Mesenchymal stem cell (in vitro differentiated cells and primary cell): ENCODE data around the gene LIAS.
A peak's percentile ranks its signal among the peaks of the same experiment; 100 is the strongest.

ENCODE experiments used
- DNase-seq: peaks from one replicate; pipeline ENCODE4 v3.0.0-alpha.2; 2013
- H2AFZ ChIP-seq: one replicate; pipeline ENCODE4 v1.6.1; 2013; ENCODE audit warnings: low read depth, mild to moderate bottlenecking, control low read depth, inconsistent platforms, low read length, moderate library complexity
- H2AK5ac ChIP-seq: 2 replicates; pipeline ENCODE4 v1.6.1; 2013; ENCODE audit warnings: low read length, moderate library complexity, mild to moderate bottlenecking, inconsistent platforms; ENCODE audit not compliant: severe bottlenecking
- H2BK120ac ChIP-seq: one replicate; pipeline ENCODE4 v1.6.1; 2013; ENCODE audit warnings: low read depth, mild to moderate bottlenecking, inconsistent platforms, low read length, moderate library complexity
- H2BK12ac ChIP-seq, 2 experiments: one replicate each; pipeline ENCODE4 v1.6.1; 2013; ENCODE audit warnings: inconsistent platforms in 2 of 2, low read length in 2 of 2, mild to moderate bottlenecking in 2 of 2, moderate library complexity in 2 of 2, control low read depth in 1 of 2
- H2BK15ac ChIP-seq: one replicate; pipeline ENCODE4 v1.6.1; 2013; ENCODE audit warnings: mild to moderate bottlenecking, low read depth, inconsistent platforms; ENCODE audit not compliant: poor library complexity, severe bottlenecking
- H2BK5ac ChIP-seq: 2 replicates; pipeline ENCODE4 v1.6.1; 2013; ENCODE audit warnings: low read depth, mild to moderate bottlenecking, low read length, control low read depth, inconsistent platforms; ENCODE audit not compliant: poor library complexity, severe bottlenecking
- H3K14ac ChIP-seq, 2 experiments: one replicate each; pipeline ENCODE4 v1.6.1; 2013; ENCODE audit warnings: inconsistent platforms in 2 of 2, low read length in 2 of 2, control low read depth in 1 of 2, mild to moderate bottlenecking in 1 of 2, moderate library complexity in 1 of 2
- H3K18ac ChIP-seq, 2 experiments: one replicate each; pipeline ENCODE4 v1.6.1; 2013; ENCODE audit warnings: inconsistent platforms in 2 of 2, low read length in 2 of 2, control low read depth in 1 of 2, low read depth in 1 of 2, mild to moderate bottlenecking in 1 of 2
- H3K23ac ChIP-seq, 2 experiments: one replicate each; pipeline ENCODE4 v1.6.1; 2013; ENCODE audit warnings: inconsistent platforms in 2 of 2, low read length in 2 of 2, mild to moderate bottlenecking in 2 of 2, moderate library complexity in 2 of 2, control low read depth in 1 of 2
- H3K27ac ChIP-seq: 2 replicates; pipeline ENCODE4 v1.5.1; 2013; ENCODE audit warnings: mild to moderate bottlenecking, moderate library complexity, low read length, control low read depth, inconsistent platforms; ENCODE audit not compliant: poor library complexity, severe bottlenecking
- H3K27me3 ChIP-seq, 2 experiments: 2 replicates each; pipeline versions ENCODE4 v1.6.1 to v1.7.0; 2013; ENCODE audit warnings: low read length in 2 of 2, mild to moderate bottlenecking in 2 of 2, moderate library complexity in 2 of 2, control low read depth in 1 of 2, inconsistent platforms in 1 of 2; ENCODE audit not compliant: control insufficient read depth in 1 of 2, insufficient read depth in 1 of 2
- H3K36me3 ChIP-seq, 2 experiments: 2 replicates each; pipeline versions ENCODE4 v1.6.1 to v1.7.0; 2013; ENCODE audit warnings: low read length in 2 of 2, control low read depth in 1 of 2, inconsistent platforms in 1 of 2, low read depth in 1 of 2, mild to moderate bottlenecking in 1 of 2; ENCODE audit not compliant: insufficient read depth in 2 of 2, control insufficient read depth in 1 of 2
- H3K4ac ChIP-seq, 2 experiments: one replicate each; pipeline ENCODE4 v1.6.1; 2013; ENCODE audit warnings: inconsistent platforms in 2 of 2, low read length in 2 of 2, mild to moderate bottlenecking in 2 of 2, moderate library complexity in 2 of 2, control low read depth in 1 of 2, low read depth in 1 of 2
- H3K4me1 ChIP-seq: 2 replicates; pipeline ENCODE4 v1.6.1; 2013; ENCODE audit warnings: low read depth, low read length, control low read depth; ENCODE audit not compliant: control insufficient read depth, insufficient read depth
- H3K4me2 ChIP-seq: 2 replicates; pipeline ENCODE4 v1.6.1; 2013; ENCODE audit warnings: low read length, mild to moderate bottlenecking, inconsistent platforms; ENCODE audit not compliant: poor library complexity, severe bottlenecking
- H3K4me3 ChIP-seq, 2 experiments: 2 replicates each; pipeline versions ENCODE4 v1.5.1 to v1.7.0; 2013; ENCODE audit warnings: low read length in 2 of 2, mild to moderate bottlenecking in 2 of 2, control low read depth in 1 of 2, low read depth in 1 of 2; ENCODE audit not compliant: insufficient read depth in 1 of 2
- H3K79me1 ChIP-seq: replicated peaks from 2 replicates; pipeline ENCODE4 v1.6.1; 2013; ENCODE audit warnings: mild to moderate bottlenecking, control low read depth, low read length, inconsistent platforms; ENCODE audit not compliant: poor library complexity, severe bottlenecking
- H3K9ac ChIP-seq: 2 replicates; pipeline ENCODE4 v1.7.0; 2013; ENCODE audit warnings: mild to moderate bottlenecking, low read length, moderate library complexity
- H3K9me3 ChIP-seq: 2 replicates; pipeline ENCODE4 v1.7.0; 2013; ENCODE audit warnings: mild to moderate bottlenecking, low read length; ENCODE audit not compliant: control insufficient read depth
- H4K8ac ChIP-seq: one replicate; pipeline ENCODE4 v1.6.1; 2013; ENCODE audit warnings: inconsistent platforms, mild to moderate bottlenecking, low read length, moderate library complexity
- H4K91ac ChIP-seq: one replicate; pipeline ENCODE4 v1.6.1; 2013; ENCODE audit warnings: mild to moderate bottlenecking, low read length, inconsistent platforms
- WGBS: methylation state at CpG from one replicate; pipeline ENCODE4 v1.1.7; 2013; ENCODE audit warnings: mixed read lengths; 5-methylcytosine and 5-hydroxymethylcytosine counted together

The LIAS gene

GRCh38 chr4:39472396-39472795 is 13.5 kb downstream of the LIAS start:
- H4K8ac ChIP-seq = no peak overlapping the region
- no peak for DNase-seq
- no peak overlapping the region for H2BK12ac ChIP-seq
- H3K36me3 ChIP-seq = peaks cover 2 to 36% of the 10 kb centered on the region in 2 experiments
- H2BK15ac ChIP-seq = no peak overlapping the region
- H4K91ac ChIP-seq = no peak overlapping the region
- H3K4ac ChIP-seq = no peak overlapping the region
- H2BK5ac ChIP-seq = no peak overlapping the region
- no peaks in the 10 kb centered on the region for H3K27me3 ChIP-seq
- H3K14ac ChIP-seq = no peak overlapping the region
- no peaks in the 10 kb centered on the region for H3K79me1 ChIP-seq
- H2AFZ ChIP-seq = no peak overlapping the region
- H3K27ac ChIP-seq = no peak overlapping the region
- H3K9ac ChIP-seq = no peak overlapping the region
- no CpG with 5 or more reads among the region's 3 CpGs for WGBS
- no peak overlapping the region for H3K23ac ChIP-seq
- no peak overlapping the region for H2BK120ac ChIP-seq
- no peak overlapping the region for H3K18ac ChIP-seq
- no peaks in the 10 kb centered on the region for H3K4me1 ChIP-seq
- no peak overlapping the region for H3K4me2 ChIP-seq
- H3K4me3 ChIP-seq = no peak overlapping the region
- H3K9me3 ChIP-seq = no peaks in the 10 kb centered on the region
- H2AK5ac ChIP-seq = no peak overlapping the region

GRCh38 chr4:39476187-39476895 is 17.5 kb downstream of the LIAS start:
- 81% methylated on average over 5 of the region's 5 CpGs for WGBS
- H3K79me1 ChIP-seq = no peaks in the 10 kb centered on the region
- no peak overlapping the region for H2BK15ac ChIP-seq
- no peak overlapping the region for H3K4me2 ChIP-seq
- no peak overlapping the region for H3K27ac ChIP-seq
- H2BK12ac ChIP-seq = no peak overlapping the region
- H3K9me3 ChIP-seq = no peaks in the 10 kb centered on the region
- no peak for DNase-seq
- no peak overlapping the region for H2AK5ac ChIP-seq
- no peak overlapping the region for H4K91ac ChIP-seq
- no peak overlapping the region for H3K4me3 ChIP-seq
- H2AFZ ChIP-seq = no peak overlapping the region
- H2BK5ac ChIP-seq = no peak overlapping the region
- no peak overlapping the region for H3K4ac ChIP-seq
- H3K36me3 ChIP-seq = peaks cover 3 to 22% of the 10 kb centered on the region in 2 experiments
- no peak overlapping the region for H2BK120ac ChIP-seq
- no peak overlapping the region for H4K8ac ChIP-seq
- H3K27me3 ChIP-seq = no peaks in the 10 kb centered on the region
- no peak overlapping the region for H3K23ac ChIP-seq
- H3K9ac ChIP-seq = peak overlapping the region; percentile 24
- no peak overlapping the region for H3K18ac ChIP-seq
- H3K4me1 ChIP-seq = no peaks in the 10 kb centered on the region
- H3K14ac ChIP-seq = no peak overlapping the region

GRCh38 chr4:39480251-39480650 is 21.4 kb downstream of the LIAS start:
- DNase-seq = no peak
- Histone ChIP-seq H3K14ac (no peak overlapping the region), H4K91ac (peak overlapping the region; percentile 34), H2BK12ac (no peak overlapping the region), H2AK5ac (no peak overlapping the region), H3K4me3 (no peak overlapping the region), H3K18ac (no peak overlapping the region), H3K23ac (no peak overlapping the region), H3K27me3 (no peaks in the 10 kb centered on the region), H2AFZ (no peak overlapping the region), H3K79me1 (no peaks in the 10 kb centered on the region), H3K9ac (no peak overlapping the region), H3K9me3 (peaks cover 5% of the 10 kb centered on the region), H3K36me3 (peaks cover 3% of the 10 kb centered on the region in 2 experiments), H2BK120ac (no peak overlapping the region), H4K8ac (no peak overlapping the region), H2BK5ac (no peak overlapping the region), H3K4me2 (no peak overlapping the region), H2BK15ac (no peak overlapping the region), H3K27ac (no peak overlapping the region), H3K4me1 (no peaks in the 10 kb centered on the region), H3K4ac (no peak overlapping the region)
- 95% methylated on average over 27 of the region's 27 CpGs for WGBS

- Histone ChIP-seq H3K79me1 (no peaks in the 10 kb centered on the region), H4K91ac (no peak overlapping the region), H3K9me3 (peaks cover 5% of the 10 kb centered on the region), H3K36me3 (peaks cover 3% of the 10 kb centered on the region in 2 experiments), H3K4me1 (no peaks in the 10 kb centered on the region), H3K4me3 (no peak overlapping the region), H2BK5ac (no peak overlapping the region), H2BK12ac (no peak overlapping the region), H3K27ac (no peak overlapping the region), H3K4ac (no peak overlapping the region), H2AFZ (no peak overlapping the region), H3K18ac (no peak overlapping the region), H4K8ac (no peak overlapping the region), H2BK15ac (no peak overlapping the region), H3K27me3 (no peaks in the 10 kb centered on the region), H3K4me2 (no peak overlapping the region), H3K14ac (no peak overlapping the region), H2BK120ac (no peak overlapping the region), H2AK5ac (no peak overlapping the region), H3K9ac (no peak overlapping the region), H3K23ac (no peak overlapping the region)
- 94% methylated on average over 20 of the region's 21 CpGs for WGBS
- DNase-seq = no peak
These were observed 22.2 kb downstream of the LIAS start for GRCh38 chr4:39480902-39481695.
